Activated B cell treated with CpG ODN at 0.5 μM for 24 hours (primary cell): ENCODE results near the gene ALLC. TPM values are rescaled to one million over a fixed set of nuclear protein-coding genes. Genes with fewer than 3 reads are reported as not detected.
A peak's percentile ranks its signal among the peaks of the same experiment; 100 is the strongest.
"Not testable (repeated sequence)": the region's sequence is repeated elsewhere in the genome, so short reads cannot be mapped to it uniquely, and the experiment has no call there.

Source experiments
- ATAC-seq: fragments of 200-7000 bp; cut with Tn5 transposase; one replicate; pipeline ENCODE4 v1.10.0; 2021; ENCODE audit warnings: low read depth, mild to moderate bottlenecking, moderate library complexity
- CTCF ChIA-PET: fragments of 350-600 bp; sonication (Branson Sonifier 250); formaldehyde crosslinking; loops from one replicate; lab custom pipeline; 2021; ENCODE audit warnings: antibody characterized with exemption; lab: Charles Lee
- POLR2A ChIA-PET: fragments of 350-600 bp; sonication (Branson Sonifier 250); formaldehyde crosslinking; loops from one replicate; lab custom pipeline; 2021; ENCODE audit warnings: antibody characterized with exemption; lab: Charles Lee
- DNase-seq: peaks from one replicate; pipeline ENCODE4 v3.0.0; 2022
- H3K27ac Mint-ChIP-seq: one replicate; pipeline ENCODE4 v1.8.0; 2020; ENCODE audit warnings: mixed read lengths
- H3K27me3 Mint-ChIP-seq: one replicate; pipeline ENCODE4 v1.8.0; 2021; ENCODE audit warnings: mixed read lengths
- H3K36me3 Mint-ChIP-seq: one replicate; pipeline ENCODE4 v1.8.0; 2021; ENCODE audit warnings: low read depth, mixed read lengths
- H3K4me1 Mint-ChIP-seq: one replicate; pipeline ENCODE4 v1.8.0; 2021; ENCODE audit warnings: mixed read lengths
- H3K4me3 Mint-ChIP-seq: one replicate; pipeline ENCODE4 v1.8.0; 2020; ENCODE audit warnings: mild to moderate bottlenecking, mixed read lengths
- H3K9me3 Mint-ChIP-seq: one replicate; pipeline ENCODE4 v1.8.0; 2020; ENCODE audit warnings: mixed read lengths
- intact Hi-C: fragments of 100-400 bp; cut with micrococcal nuclease; formaldehyde crosslinking; loops from one replicate; pipeline ENCODE4 v1.15.1; 2024
- total RNA-seq: library from RNA; stranded (reverse); gene quantifications from 2 replicates; pipeline ENCODE4 v1.2.3, GENCODE V29; 2022
- TF ChIP-seq, protein P1 (sequence below): fragments of 200-600 bp; IDR thresholded peaks from one replicate; pipeline ENCODE4 v1.8.0; 2022; ENCODE audit warnings: antibody characterized with exemption, mild to moderate bottlenecking

Gene ALLC
- total RNA-seq, 1 donor from 2014 or later = not detected

- TF ChIP-seq, protein P1, sequence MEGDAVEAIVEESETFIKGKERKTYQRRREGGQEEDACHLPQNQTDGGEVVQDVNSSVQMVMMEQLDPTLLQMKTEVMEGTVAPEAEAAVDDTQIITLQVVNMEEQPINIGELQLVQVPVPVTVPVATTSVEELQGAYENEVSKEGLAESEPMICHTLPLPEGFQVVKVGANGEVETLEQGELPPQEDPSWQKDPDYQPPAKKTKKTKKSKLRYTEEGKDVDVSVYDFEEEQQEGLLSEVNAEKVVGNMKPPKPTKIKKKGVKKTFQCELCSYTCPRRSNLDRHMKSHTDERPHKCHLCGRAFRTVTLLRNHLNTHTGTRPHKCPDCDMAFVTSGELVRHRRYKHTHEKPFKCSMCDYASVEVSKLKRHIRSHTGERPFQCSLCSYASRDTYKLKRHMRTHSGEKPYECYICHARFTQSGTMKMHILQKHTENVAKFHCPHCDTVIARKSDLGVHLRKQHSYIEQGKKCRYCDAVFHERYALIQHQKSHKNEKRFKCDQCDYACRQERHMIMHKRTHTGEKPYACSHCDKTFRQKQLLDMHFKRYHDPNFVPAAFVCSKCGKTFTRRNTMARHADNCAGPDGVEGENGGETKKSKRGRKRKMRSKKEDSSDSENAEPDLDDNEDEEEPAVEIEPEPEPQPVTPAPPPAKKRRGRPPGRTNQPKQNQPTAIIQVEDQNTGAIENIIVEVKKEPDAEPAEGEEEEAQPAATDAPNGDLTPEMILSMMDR = no peak
- intact Hi-C loops = no loop called here
- Mint-ChIP-seq H3K4me3 (no peak overlapping the region), H3K9me3 (no peaks in the 10 kb centered on the region), H3K27me3 (peaks cover 3% of the 10 kb centered on the region), H3K36me3 (no peaks in the 10 kb centered on the region), H3K4me1 (peaks cover 28% of the 10 kb centered on the region), H3K27ac (no peak overlapping the region)
- ATAC-seq = no peak
- POLR2A ChIA-PET = no interaction called here
- DNase-seq = no peak
- CTCF ChIA-PET = no interaction called here
Measured at GRCh38 chr2:3655871-3656761, 1.9 kb upstream of the ALLC start.

DNA sequence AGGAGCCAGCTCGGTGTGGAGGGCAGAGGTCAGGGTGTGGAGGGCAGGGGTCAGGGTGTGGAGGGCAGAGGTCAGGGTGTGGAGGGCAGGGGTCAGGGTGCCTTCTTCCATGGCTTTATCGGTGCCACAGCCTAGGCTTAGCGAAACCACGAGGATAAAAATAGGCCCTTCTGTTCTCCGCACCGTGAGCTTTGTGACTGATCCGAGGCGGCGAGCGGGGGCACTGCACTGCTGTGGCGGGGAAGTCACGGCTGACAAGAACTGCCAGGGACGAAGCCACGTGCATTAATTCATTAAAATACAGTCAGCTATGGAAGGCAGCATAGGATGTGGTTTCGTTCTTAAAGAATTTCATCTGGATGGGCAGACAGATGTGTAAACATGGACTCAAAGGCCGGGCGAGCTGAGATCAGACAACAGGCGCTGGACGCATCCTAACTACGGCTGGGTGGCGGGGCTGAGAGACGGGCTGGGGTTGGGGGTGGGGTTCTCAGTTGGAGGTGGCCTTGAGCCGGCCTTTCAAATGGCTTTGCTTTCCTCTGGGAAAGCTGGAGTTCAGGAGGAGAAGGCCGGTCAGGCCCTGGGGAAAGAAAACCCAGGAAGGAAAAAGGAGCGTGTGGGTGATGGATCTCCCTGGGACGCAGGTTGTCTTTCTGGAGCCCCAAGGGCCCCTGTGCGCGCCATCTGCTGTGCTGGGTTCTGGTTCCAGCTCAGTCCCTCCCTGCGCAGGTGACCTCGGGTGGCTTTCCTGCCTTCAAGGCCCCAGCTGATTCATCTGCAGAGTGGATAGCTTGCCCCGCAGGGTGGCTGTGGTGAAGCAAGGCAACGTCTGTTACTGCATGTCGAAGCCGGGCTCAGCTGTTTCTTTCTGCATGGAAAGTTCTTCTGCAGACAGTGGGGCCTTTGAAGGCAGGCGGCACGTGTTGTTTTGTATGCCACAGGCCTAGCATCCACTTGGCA is 958 bp upstream of the ALLC start:
- TF ChIP-seq, protein P1 = no peak
- peaks cover 29% of the 10 kb centered on the region for H3K4me1 Mint-ChIP-seq
- ChIA-PET CTCF (no interaction called here), POLR2A (no interaction called here)
- no peak overlapping the region for H3K27ac Mint-ChIP-seq
- DNase-seq (no peak), ATAC-seq (no peak)
- intact Hi-C loops = no loop called here
- H3K27me3 Mint-ChIP-seq = peaks cover 3% of the 10 kb centered on the region
- H3K36me3 Mint-ChIP-seq = no peaks in the 10 kb centered on the region
- no peak overlapping the region for H3K4me3 Mint-ChIP-seq
- no peaks in the 10 kb centered on the region for H3K9me3 Mint-ChIP-seq

DNA sequence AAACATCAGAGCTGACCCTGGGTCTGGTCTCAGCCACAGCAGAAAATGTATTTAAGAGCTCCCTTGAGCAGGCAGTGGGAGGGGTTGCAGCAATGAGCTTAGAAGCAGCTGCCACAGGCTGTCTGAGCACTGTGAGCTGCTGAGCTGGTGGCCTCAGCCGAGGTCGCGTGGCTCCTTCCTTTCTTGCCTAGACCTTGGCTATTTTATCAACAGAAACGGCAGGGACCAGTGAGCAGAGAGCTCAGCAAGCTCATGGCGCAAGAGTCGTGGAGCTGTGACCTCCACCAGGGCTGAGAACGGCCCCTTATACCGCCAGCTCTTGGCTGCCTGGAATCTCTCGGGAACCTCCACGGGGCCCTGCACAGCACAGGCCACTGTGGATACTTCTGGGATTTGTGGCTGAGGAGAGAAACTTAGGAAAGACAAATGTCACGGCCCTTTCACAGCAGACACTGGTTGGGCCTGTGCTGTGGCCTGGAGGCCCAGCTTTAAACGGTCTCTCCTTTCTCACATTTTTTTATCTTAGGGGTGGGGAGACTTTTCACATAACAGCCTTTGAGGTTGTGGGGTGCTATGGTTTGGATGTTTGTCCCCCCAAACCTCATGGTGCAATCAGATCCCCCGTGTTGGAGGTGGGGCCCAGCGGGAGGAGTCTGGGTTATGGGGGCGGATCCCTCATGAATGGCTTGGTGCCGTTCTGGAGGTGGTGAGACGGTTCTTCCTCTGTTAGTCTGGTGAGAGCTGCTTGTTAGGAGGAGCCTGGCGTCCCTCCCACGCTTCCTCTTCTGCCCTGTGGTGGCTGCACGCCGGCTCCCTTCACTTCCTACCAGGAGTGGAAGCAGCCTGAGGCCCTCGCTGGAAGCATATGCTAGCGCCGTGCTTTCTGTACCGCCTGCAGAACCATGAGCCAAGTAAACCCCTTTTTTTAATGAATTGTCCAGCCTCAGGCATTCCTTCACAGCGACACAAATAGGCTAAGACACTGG is 1.7 kb downstream of the ALLC start:
- TF ChIP-seq, protein P1 = no peak
- CTCF ChIA-PET = no interaction called here
- POLR2A ChIA-PET = no interaction called here

DNA sequence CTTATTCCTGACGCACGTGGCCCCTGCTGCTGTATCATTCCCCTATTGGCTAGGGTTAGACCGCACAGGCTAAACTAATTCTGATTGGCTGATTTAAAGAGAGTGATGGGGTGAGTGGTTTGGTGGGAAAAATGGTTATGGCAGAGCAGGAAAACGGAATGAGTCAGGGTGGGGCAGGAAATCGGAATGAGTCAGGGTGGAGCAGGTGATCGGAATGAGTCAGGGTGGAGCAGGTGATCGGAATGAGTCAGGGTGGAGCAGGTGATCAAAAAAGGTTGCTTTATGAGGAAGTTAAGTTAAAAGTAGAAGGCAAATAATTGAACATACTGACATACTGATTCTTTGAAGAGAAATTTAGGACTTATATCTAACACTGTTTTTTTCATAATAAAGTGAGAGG is 2.6 kb downstream of the ALLC start:
- Mint-ChIP-seq H3K4me1 (peaks cover 27% of the 10 kb centered on the region), H3K27ac (peak overlapping the region; percentile 4)
- H3K9me3 Mint-ChIP-seq, H3K27me3 Mint-ChIP-seq, ATAC-seq, POLR2A ChIA-PET, H3K4me3 Mint-ChIP-seq, intact Hi-C loops, DNase-seq, H3K36me3 Mint-ChIP-seq: not testable (repeated sequence)
- CTCF ChIA-PET = interaction anchor here (1.5 kb wide), 1 partner anchor 9 kb away, joined by 6 read pairs; no protein-coding TSS in a partner anchor

More for the DNA sequence above, 1.7 kb downstream of the ALLC start:
- Mint-ChIP-seq H3K36me3 (no peaks in the 10 kb centered on the region), H3K4me1 (peaks cover 27% of the 10 kb centered on the region), H3K27me3 (peaks cover 3% of the 10 kb centered on the region), H3K4me3 (no peak overlapping the region), H3K27ac (no peak overlapping the region), H3K9me3 (no peaks in the 10 kb centered on the region)
- DNase-seq = no peak
- intact Hi-C loops = no loop called here
- ATAC-seq = no peak

- no peak overlapping the region for H3K4me3 Mint-ChIP-seq
Measured at GRCh38 chr2:3661149-3661660, 3.2 kb downstream of the ALLC start.

More at GRCh38 chr2:3661149-3661660, 3.2 kb downstream of the ALLC start:
- CTCF ChIA-PET = interaction anchor here (0.7 to 1.5 kb wide), 2 partner anchors 9 to 238 kb away, joined by 3 to 6 read pairs; no protein-coding TSS in a partner anchor
- Mint-ChIP-seq H3K27ac (peak overlapping the region; percentile 50), H3K36me3 (no peaks in the 10 kb centered on the region), H3K4me1 (peaks cover 27% of the 10 kb centered on the region), H3K27me3 (peaks cover 3% of the 10 kb centered on the region), H3K9me3 (no peaks in the 10 kb centered on the region)
- no peak for ATAC-seq
- no peak for DNase-seq
- TF ChIP-seq, protein P1 = no peak
- intact Hi-C loops = no loop called here
- POLR2A ChIA-PET = no interaction called here
